GM18502 (cell line): ENCODE measurements around the gene NHLH2.

ENCODE experiments used
- ATAC-seq: cut with Tn5 transposase; IDR thresholded peaks from one replicate; pipeline ENCODE4 v1.9.1; 2021; ENCODE audit warnings: mild to moderate bottlenecking; ENCODE audit not compliant: unreplicated experiment, poor library complexity

Gene NHLH2

DNA sequence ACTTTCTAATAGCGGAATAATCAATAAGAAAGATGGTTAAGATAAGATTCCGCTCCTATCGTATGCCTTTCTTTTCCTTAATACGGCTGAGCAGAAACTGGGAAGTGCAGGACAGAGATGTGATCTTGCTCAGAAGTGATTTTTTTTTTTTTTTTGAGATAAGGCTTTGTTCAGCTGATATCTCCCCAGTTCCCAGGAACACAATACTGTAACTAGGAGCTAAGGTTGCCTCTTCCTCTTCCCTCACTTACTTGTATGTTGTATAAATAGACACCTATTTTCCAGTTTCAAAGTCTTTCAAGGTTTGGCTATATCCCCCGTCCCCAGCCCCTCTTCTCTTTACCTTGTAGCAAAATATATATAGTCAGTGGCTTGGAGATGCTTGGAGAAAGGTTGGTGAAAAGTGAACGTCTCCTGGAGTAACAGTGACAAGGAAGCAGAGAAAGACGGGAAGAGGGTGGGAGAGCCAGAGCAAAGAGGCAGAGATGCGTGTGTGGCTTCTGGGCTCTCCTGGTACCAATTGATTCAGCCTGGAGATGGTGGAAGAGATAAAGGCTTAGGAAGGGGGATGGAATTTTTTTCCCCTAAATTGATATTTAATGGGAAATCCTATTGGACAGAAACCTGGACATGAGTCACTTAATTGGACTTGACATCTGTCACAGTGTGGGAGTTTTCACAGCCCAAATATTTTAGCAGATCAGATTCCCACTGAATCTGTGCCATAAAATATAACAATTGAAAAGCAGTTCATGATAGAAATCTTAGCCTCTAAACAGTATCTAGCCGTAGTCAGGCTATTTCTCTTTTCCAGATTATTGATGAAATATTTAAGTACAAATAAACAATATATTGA, at the start of gene NHLH2:
NHLH2 (minus strand) TSS at position 522 of the 856 bp plus-strand sequence. CDS start 2,754 bp downstream, outside the sequence.
- no peak for ATAC-seq

DNA sequence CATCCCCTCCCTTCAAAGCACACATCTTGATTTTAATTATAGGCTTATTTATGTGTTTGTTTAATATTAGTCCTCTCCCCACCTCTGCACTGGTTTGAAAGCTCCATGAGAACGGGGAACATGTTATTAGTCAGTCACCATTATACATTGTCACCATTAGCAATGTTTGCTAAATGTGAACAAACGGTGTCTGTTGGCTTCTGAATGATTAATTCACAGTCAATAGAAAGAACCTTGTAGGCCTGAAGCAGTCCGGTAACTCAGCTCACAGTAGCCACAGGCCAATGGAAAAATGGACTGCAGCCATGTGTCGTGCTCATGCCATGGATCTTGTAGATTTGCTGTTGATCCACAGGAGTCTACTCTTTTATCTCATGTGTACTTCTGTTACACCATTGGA, 49.7 kb upstream of the NHLH2 start:
- no peak for ATAC-seq

DNA sequence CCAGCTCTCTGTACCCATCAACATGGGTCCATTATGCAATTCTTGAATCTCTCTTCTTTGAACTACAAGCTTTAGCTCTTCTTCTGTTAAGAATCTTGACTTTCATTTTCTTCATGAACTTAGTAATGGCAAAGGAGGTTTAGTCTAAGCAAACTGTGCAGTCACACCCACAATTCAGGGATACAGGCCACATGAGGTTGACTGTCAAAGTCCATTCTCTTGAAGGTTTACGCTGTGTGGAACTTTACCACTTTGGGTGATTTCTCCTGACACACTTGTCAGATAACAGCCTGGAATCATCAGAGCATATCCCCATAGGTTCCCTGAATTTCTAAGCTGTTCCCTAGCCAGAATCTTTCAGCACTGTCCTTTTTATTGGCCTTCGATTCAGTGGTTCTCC, 48.0 kb upstream of the NHLH2 start:
- ATAC-seq: no peak

DNA sequence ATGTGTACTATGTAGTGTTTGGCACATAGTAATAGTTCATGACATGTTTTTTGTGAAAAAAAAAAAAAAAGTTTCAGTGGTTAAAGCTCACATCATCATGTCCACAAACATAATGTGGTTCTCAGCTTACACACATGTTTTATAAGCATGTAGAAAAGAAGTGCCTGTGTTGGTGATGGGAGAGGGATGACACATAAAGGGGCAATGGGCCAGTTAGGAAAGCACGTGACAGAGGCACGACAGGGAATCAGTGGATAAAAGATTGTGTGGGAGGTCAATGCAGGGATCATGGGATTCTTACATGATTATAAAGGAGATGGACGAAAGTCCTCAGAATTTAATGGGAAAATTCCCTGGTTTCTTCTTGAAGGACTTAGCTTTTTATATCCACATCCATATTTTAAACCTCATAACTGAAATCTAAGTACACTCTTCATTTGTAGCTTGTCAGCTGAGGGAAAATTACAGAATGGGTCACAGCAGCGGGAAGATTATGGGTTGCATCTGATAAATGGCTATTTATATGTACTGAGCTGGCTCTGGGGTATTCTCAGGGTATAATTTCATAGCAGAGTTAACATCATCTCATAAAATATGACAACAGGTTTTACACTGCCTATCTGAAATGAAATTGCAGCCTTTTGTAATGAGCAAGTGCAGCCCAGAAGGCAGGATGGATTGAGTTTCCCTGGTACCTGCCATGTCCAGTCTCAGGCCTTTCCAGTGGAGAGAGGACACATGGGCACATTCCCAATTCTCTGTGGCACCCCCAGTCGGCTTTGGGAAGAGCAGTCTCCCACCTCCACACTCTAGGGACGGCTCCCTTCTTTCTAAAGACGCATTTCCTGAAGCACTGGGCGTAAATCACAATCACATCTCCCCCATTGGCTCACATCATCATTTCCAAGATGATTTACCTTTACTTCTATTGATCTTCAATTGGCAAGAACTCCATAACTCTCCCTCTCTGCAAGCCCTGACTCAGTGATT, 42.3 kb upstream of the NHLH2 start:
- ATAC-seq: no peak

DNA sequence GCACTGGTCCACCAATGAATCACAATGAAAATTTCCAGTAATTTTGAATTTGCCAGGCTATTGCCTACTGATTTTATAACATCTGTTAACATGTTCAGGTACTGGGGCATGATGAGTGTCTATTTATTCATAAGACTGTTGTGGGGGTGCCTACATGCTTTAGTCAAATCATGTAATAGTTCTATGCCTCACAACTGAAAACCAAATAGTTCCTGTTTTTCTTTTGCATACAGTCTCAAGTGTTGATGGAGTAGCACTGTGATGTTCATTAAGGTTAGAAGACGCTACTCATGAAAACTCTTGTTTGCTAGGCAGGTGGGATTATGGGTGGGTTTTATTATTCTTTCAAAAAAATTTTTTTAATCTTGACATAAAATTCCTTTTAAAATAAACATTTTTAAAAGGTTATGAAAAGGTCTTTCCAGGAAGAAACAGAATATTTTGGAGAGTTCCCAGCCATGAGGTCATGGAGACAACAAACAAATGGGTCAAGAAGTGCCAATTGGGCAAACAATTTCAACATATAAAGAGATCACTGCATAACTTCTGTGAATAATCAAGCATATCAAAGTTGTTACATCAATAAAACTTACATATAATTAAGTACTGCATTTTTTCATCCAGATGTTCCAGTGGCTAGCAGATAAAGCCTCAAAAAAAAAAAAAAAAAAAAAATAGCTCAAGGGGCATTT, 40.2 kb upstream of the NHLH2 start:
- ATAC-seq: no peak

DNA sequence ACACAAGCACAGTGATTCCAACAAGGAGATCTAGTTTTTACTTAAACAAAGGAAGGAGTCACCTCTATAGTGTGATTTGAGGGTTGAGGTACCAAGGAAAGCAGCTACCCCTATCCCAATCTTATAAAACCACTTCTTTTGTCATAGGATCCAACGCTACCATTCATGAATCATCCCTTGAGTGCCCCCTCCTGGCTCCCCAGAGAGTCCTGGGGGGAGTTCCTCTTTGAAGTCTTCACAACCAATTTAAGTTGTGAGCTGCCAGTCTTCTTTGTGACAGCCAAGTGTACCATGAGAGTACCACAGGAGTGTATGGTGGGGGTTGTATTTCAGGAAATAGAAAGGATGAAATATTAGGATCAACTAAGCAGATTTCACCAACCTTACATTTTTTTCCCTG, 39.1 kb upstream of the NHLH2 start:
- no peak for ATAC-seq

DNA sequence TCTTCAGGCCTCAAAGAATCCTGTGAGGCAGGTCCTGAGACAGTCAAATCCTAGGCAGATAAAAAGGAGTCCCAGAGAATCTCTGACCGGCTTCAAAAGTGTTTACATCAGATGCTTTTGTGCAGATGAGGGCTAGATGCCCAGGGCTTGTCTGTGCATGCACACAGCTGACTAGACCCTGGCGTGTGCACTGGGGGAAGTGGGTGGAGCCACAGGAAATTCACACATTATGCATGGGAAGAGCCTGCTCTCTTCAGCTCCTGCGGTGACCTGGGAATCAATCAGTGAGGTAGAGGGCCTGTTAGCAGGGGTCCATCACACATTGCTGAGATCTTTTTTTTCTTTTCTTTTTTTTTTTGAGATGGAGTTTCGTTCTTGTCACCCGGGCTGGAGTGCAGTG, 36.6 kb upstream of the NHLH2 start:
- no peak for ATAC-seq

DNA sequence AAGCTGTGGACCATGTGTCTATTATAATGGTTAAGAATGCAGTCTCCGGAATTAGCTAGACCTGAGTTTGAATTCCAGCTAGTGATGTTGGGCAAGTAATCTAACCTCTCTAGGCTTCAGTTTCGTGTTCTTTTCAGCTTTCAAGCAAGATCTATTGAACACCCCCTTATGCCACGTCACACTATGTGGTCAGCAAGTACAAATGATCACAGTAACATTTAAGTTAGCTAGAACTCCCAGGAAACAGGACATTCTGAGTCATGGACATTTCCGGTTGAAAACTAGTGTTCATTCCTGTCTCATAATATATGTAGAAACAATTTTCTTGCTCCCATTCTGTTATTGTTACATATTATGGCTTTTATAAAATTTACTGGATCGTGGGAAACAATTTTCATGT, 34.0 kb upstream of the NHLH2 start:
- no peak for ATAC-seq

DNA sequence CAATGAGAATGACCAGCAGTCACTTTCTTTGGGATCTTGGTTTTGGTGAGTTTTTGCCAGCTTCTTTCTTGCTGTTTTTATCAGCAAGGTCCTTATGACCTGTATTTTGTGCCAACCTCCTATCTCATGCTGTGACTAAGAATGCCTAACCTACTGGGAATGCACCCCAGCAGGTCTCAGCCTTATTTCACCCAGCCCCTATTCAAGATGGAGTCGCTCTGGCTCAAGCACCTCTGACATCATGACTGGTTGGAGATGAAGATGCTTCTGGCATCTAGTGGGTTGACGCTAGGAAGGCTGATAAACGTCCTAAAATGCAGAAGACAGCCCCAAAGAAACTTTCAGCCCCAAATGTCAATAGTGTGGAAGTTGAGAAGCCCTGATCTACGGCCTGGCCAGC, 33.6 kb upstream of the NHLH2 start:
- no peak for ATAC-seq

DNA sequence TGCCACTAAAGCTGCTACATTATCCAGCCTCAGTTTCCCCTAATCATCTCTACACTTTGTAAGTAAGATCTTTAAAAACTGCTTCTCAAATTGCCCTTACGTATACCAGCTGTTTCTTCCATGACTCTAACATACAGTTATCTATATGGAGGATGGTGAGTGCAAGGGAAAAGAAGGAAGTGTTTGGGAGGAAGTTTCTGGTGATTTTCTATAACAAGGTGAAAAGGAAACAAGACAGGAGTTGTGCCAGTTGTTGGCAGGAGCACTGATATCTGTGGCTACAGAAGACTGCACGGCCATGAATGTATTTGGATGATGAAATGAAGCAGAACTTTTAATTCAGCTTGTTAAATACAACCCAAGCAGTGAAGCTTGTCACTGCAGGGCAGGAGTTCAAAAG, 32.3 kb upstream of the NHLH2 start:
- ATAC-seq: no peak

DNA sequence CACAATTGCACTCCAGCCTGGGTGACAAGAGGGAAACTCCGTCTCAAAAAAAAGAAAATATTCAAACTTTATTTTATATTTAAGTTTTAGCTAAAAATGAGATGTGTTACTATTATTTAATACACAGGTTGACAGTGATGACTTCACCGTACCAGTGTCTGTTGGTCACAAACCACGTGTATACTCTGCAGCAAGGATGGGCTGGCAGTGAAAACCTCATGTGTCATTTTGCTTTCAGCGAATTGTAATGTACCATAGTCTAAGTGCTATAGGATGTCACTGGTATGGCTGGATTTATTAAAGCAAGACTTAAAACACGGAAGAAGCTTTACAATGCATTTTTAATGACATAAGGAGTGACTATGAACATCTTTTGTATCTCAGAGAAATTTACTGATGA, 28.1 kb upstream of the NHLH2 start:
- no peak for ATAC-seq

DNA sequence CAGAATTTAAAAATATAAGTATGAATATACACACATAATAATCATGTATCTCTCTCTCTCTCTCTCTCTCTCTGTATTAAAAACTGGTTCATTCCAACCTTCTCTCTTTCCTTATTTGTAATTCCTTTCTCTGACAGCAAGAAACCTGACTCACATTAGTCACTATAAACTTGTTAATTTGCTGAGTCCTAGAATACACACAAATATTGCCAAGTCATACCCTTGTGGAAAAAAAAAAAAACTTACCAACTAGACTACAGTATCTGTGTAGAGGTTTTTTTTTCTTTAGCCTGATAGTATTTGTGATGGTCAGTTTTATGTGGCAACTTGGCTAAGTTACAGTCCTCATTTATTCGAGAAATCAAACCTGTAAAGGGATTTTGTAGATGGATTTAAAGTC, 26.3 kb upstream of the NHLH2 start:
- no peak for ATAC-seq

DNA sequence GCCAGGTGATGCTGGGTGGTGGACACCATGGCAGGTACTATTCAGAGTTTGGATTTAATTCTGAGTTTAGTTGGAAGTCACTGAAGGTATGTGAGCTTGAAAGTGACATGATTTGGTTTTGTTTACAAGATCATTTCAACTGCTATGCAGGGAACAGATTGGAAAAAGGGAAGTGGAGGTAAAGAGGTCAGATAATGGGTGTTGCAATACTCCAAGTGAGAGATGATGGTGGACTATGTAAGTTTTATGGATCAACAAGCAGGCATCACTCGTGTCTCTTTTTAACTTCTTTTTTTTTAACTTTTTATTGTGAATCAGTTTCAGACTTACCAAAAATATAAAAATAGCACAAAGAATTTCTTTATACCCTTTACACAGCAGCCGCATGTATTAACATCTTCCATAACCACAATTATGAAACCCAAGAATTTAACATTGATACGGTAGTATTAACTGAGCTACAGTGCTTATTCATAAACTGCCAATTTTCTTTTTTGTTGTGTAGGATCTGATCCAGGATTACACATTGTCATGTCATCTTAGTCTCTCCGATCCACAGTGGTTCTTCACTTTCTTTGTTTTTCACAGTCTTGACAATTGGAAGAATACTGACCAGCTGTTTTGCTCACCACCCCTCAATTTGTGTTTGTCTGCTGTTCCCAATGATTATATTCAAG, 24.9 kb upstream of the NHLH2 start:
- ATAC-seq: no peak

DNA sequence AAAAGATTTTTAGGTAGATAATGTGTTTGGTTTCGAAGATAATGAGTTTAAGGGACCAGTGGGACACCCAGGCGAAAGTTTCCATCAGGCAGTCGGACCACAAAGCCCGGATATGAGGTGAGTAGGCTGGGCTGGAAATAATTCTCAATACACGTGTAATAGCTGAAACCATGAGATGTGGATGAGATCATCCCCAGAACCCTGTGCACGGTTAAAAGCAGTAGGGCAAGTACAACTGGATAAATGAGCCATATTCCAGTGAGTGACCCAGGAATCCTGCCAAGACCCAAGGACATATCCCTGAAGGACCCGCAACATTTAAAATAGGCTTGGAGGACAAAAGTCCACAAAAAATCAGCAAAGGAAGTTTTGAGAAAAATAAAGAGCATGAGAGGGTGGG, 21.5 kb upstream of the NHLH2 start:
- ATAC-seq: no peak

DNA sequence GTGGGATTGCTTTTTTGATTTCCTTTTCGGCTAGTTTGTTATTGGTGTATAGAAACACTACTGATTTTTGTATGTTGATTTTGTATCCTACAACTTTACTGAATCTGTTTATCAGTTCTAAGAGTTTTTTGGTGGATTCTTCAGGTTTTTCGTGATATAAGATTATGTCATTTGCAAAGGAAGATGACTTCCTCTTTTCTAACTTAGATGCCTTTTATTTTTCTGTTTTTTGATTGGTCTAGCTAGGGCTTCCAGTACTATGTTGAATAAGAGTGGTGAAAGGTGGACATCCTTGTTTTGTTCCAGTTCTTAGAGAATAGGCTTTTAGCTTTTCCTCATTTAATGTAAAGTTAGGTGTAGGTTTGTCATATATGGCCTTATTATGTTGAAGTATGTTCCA, 13.1 kb upstream of the NHLH2 start:
- ATAC-seq: no peak

DNA sequence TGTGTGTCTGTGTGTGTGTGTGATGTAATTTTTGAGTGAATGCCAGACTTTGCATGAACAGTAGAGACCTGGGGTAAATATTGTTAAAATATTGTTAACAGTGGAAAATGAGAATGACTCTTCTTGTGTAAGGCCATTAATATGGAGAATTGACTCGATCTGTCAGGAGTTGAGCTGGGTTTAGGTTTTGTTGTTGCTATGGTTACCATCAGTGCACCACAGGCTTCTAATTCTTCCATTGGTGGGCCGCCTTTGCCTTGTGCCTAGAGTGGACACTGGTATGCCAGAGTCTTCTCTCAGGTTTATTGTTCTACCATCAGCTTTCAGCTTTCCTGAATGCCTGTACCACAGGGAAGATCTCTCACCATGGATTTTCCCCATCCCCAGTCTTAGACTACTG, 10.0 kb upstream of the NHLH2 start:
- no peak for ATAC-seq

DNA sequence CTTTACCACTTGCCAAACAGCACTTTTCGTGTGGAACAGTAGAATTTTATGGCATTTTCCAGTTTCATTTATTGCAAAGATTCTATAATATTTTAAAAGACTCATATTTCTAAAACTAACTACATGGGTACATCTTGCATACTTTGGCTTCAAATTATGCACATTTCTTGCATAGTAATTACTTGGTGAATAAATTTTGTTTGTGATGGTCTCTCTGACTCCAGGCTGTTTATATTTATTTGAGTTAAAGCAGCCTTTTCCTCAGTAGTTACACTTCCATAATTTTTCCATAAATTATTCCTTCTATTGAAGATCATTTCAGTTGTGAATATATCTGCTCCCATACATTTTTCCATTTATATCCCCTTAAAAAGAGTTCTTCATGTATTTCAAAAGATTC, 6.9 kb upstream of the NHLH2 start:
- no peak for ATAC-seq

DNA sequence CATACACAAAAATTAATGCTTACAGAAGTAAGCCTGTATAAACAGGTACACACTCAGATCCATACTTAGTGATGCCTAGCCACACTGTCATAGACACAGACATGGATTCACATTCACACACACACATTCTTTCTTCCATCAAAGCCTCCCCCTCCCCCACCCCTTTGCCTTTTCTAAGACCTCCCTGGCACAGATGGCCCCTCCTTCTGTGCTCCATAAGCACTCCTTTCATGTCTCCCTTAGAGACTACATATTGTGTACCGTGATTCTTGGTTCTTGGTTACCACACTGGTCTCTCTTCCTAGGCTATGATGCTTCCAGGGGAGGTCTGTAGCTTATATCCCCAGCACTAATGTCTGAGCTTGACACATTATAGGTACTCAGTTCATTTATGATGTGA, 2.0 kb upstream of the NHLH2 start:
- ATAC-seq: no peak

DNA sequence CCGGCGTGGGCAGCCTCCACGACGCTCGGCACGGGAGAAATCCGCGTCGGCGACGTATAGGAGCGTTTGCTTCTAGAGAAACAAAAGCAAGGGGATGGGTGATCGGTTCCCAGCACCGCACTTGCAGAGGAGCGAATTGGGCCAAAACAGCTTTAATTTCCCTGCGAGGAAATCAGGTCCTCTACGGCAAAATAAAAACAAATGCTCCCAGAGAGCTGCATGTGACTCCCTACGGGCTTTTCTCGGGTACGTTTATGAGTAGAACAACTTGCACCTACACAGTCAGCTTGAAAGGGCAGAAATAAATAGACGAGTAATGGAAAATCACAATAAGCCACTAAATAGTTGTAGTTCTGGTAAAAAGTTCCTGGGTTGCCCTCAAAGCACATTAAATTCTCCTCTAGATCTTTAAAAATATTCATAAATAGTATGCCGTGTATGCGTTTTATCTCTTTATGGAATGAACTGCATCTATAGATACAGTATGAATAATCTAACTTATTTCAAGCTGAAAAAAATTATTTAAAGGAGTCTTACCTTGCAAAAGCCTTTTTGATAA, 1.2 kb downstream of the NHLH2 start:
- ATAC-seq: no peak
